HG03108 (cell line): ENCODE measurements around the gene TOP3B.

Experiments
- ATAC-seq: cut with Tn5 transposase; IDR thresholded peaks from one replicate; pipeline ENCODE4 v1.9.1; 2021; ENCODE audit warnings: moderate library complexity; ENCODE audit not compliant: unreplicated experiment

Gene TOP3B

DNA sequence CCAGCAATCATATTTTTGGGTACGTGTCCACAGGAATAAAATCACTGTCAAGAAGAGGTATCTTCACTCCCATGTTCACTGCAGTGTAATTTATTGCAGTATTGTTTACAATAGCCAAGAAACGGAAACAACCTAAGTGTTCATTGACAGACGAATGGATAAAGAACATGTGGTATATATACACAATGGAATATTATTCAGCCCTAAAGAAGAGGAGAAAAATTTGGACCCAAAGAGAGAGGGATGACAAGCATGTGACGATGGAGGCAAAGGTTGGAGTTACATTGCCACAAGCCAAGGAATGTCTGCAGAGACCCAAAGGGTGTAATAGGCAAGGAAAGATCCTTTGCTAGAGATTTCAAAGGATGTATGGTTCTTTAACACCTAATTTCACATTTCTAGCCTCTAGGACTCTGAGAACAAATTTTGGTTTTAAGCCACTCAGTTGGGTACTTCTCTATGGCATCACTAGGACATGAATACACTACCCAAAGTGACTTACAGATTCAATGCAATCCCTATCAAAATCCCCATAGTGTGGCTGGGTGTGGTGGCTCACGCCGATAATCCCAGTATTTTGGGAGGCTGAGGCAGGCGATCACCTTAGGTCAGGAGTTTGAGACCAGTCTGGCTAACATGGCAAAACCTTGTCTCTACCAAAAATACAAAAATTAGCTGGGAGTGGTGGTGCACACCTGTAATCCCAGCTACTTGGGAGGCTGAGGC lies 31.1 kb upstream of the TOP3B start:
- no peak for ATAC-seq

DNA sequence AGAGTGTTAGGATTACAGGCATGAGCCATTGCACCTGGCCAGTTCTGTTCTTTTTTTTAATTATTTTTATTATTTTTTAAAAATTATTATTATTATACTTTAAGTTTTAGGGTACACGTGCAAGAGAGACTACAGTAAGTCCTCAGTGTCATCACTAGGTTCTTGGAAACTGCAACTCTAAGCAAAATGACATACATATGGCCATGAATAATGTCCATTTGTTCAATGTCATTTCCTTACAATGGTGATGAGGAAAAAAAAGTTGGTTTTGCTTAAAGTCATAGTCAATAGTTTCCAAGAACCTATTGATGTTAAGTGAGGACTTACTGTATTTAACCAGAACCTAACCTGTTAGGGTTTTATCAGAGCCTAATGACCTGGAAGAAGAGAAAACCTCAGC lies 29.4 kb upstream of the TOP3B start:
- ATAC-seq = no peak

GRCh38 chr22:22010358-22010757 lies 27.8 kb upstream of the TOP3B start:
- no peak for ATAC-seq

GRCh38 chr22:22009661-22010060 lies 27.1 kb upstream of the TOP3B start:
- ATAC-seq = no peak

DNA sequence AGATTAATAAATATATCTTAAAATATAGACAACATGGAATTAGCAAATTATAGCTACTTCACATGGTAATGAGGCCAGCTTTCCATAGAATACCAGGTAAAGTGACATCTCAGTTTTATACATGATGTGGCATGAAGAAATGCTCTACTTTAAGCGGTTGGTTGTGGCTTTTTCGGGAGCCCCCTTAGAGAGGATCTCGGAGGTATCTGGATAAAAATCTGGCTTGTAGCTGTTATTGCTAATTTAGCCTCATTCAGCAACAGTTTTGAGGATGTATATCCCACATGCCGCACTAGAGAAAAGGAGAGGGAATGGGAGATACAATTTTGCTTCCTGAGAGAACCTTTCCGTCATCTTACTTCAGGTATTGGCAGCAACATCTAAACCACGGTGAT lies 24.0 kb upstream of the TOP3B start:
- ATAC-seq = no peak

DNA sequence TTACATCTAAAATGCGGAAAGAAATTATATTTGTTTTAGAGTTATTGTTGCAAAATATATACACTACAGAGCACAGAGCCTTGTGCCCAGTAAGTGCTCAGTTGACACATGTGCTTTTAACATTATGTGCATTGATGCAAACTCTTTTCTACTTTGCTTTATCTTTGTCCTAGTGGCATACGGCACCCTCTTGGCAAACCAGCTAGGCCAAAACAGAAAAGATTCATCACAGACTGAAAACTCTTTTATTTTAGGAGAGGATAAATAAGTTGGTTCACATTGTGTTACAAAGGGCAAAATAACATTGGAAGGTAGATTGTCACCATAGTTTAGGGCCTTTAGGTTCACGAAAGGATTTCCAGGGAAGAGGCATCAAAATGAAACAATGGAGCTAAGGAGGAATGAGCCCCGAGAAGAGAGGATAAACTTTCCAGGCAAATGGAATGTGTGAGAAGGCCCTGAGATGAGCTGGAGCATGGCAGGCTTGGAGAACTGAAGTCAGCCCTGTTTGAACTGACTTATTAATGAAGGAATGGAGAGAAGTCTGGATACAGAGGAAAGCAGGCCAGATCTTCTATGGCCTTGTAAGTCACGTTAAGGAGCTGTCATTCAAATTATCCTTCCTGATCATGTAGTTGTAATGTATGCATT lies 23.5 kb upstream of the TOP3B start:
- ATAC-seq = no peak

- no peak for ATAC-seq
Measured at GRCh38 chr22:22003233-22003632, 20.6 kb upstream of the TOP3B start.

DNA sequence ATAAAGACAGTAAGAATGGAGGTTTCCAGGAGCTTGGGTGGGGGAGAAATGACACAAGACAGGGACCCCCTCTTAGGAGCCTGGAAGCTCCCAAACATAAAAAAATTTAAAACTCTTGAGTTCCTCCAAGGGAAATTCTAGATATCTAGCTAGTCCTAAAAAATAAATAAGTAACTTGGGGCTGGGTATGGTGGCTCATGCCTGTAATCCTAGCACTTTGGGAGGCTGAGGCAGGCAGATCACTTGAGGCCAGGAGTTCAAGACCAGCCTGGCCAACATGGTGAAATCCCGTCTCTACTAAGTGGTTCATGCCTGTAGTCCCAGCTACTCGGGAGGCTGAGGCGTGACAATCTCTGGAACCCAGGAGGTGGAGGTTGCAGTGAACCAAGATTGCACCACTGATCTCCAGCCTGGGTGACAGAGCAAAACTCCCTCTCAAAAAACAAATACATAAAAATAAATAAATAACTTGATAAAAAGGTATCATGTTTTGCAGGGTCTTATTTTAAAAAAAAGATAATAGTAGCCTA lies 20.0 kb upstream of the TOP3B start:
- ATAC-seq = no peak

- ATAC-seq = no peak
Measured at GRCh38 chr22:22001664-22002525, 19.3 kb upstream of the TOP3B start.

DNA sequence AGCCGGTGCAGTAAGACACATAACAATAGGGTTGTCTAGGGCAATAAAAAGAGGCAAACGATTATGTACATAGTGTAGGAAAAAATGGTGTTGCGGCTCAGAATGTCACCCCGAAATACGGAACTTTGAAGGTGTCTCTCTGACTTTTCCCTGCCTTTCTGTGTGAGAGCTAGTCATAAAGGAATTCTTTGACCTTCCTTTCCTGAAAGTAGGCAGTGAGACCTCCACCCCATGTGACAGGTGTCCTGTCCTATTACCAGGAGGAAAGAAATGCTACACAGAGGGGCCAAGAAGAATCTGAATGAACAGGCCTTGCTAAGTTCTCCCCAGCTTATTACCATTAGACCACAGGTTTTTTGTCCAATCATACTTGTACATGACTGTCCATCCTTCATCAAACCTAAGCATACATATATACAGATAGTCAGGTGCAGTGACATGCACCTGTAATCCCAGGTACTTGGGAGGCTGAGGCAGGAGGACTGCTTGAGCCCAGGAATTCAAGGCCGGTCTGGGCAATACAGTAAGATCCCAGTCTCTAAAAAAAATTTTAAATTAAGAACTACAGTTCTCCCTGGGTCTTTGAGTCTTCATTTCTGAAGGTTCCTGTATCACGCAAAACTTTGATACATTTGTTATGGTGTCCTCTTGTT lies 16.1 kb upstream of the TOP3B start:
- no peak for ATAC-seq

GRCh38 chr22:21996175-21996720 lies 13.7 kb upstream of the TOP3B start:
- ATAC-seq = no peak

- no peak for ATAC-seq
Measured at GRCh38 chr22:21995660-21996059, 13.1 kb upstream of the TOP3B start.

DNA sequence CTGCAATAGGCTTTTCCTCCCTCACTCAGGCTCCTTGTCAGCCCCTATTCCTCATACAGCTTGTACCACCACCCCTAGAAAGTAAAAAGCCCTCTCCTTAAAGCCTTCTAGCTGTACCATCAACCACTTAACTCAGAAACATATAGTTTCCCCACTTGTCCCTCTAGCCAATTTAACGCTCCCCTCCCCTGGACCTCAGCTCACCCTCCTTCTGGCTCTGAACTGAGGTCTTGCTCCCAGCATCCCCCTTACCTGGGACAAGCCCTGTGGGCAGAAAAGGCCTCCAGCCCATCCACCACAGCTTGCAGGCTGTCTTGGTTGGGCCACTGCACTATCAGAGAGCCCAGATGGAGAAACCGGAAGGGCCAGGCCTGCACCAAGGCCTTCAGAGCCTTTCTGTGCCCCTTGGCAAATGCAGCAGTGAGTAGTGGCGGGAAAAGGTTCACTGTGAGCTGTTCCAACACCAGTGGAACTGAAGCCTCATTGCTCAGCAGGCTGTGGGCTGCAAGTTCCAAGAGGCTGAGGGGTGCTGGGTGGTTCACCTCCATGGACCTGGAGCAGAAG lies 12.4 kb upstream of the TOP3B start:
- ATAC-seq = no peak

- no peak for ATAC-seq
Measured at GRCh38 chr22:21992593-21993237, 10.1 kb upstream of the TOP3B start.

DNA sequence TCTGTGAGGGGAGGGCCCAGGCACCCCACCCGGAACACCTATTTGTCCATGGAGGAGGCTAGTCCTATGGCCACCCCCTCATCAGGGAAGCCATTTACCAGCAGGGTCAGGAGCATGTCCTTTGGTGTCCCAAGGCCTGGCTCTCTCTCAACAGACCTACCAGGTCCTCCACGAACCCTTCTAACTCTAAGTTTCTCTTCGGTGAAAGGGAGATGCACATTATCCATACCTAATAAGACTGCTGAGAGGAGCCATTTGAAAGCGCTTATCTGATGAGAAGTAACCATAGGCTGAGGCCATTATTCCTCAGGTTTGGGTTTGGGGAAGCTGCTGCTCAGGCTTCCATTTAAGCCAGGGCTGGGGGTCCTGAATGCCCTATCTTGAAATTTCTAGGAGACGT lies 9.2 kb upstream of the TOP3B start:
- ATAC-seq = no peak

DNA sequence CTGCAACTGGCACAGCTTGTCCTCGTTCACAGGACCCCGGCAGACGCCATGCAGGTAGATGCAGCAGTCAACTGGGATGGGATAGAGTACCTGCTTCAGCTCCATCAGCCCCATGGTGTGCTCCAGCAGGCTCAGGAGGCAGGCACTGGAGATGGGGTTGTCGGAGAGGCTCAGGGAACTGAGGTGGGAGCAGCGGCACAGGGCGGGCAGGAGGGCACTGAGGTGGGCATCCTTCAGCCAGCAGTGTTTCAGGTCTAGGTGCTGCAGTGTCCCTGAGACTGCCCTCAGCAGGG lies 8.7 kb upstream of the TOP3B start:
- ATAC-seq = no peak

GRCh38 chr22:21990445-21991303 lies 8.1 kb upstream of the TOP3B start:
- ATAC-seq = no peak

- ATAC-seq = no peak
Measured at GRCh38 chr22:21989049-21989448, 6.5 kb upstream of the TOP3B start.

- no peak for ATAC-seq
Measured at GRCh38 chr22:21985214-21985613, 2.6 kb upstream of the TOP3B start.
